ENCODE data around the gene ROBO4.

DNA sequence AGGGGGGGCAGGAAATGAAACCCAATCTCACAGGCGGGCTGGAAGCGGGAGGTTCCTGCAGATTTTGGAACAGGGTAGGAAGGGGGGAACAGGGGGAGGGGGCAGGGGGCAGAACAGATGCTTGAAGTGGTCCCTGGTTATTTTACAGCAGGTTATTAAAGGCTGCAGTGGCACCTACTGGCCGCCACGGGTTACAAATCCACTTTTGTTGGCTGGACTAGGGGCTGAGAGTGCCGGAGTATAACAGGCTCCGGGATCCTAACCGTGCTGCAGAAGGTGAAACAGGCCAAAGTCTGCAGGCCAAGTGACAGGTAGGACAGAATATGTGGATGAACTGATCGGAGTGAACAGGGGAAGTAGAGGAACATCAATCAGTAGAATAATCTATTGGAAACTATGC is 30.0 kb downstream of the ROBO4 start:
- TF ChIP-seq EZH2 (IDR thresholded peaks at IDR 0.05; ENCODE audit: insufficient read depth, poor library complexity, severe bottlenecking) (no peak), EZH2phosphoT487 (IDR thresholded peaks at IDR 0.05; ENCODE audit: insufficient read depth, low read depth) (no peak)
